Omental fat pad (tissue), 4 donors: Measurements from ENCODE around the gene CLUH. TPM values are rescaled to one million over a fixed set of nuclear protein-coding genes. Genes with fewer than 3 reads are reported as not detected.

ENCODE experiments used
- ATAC-seq: fragments of 150-250 bp; one replicate; pipeline ENCODE4 v1.9.1; 2016; ENCODE audit warnings: mild to moderate bottlenecking, moderate library complexity; ENCODE audit not compliant: low FRiP score
- DNase-seq: peaks from one replicate; pipeline ENCODE4 v3.0.0-alpha.2; 2019; ENCODE audit warnings: low spot score
- CTCF ChIP-seq, 3 donors: fragments of 450-650 bp; IDR thresholded peaks; one replicate each; pipeline ENCODE4 v1.5.1; 2016 to 2017; ENCODE audit warnings: antibody characterized with exemption in 3 of 3, mild to moderate bottlenecking in 3 of 3, moderate library complexity in 2 of 3
- total RNA-seq, 4 donors: library from RNA; depleted of rRNA; stranded (reverse); fragments of >200 nt; gene quantifications; one replicate each; pipeline ENCODE4 v1.1.0, GENCODE V29; 2016

The CLUH gene, protein sequence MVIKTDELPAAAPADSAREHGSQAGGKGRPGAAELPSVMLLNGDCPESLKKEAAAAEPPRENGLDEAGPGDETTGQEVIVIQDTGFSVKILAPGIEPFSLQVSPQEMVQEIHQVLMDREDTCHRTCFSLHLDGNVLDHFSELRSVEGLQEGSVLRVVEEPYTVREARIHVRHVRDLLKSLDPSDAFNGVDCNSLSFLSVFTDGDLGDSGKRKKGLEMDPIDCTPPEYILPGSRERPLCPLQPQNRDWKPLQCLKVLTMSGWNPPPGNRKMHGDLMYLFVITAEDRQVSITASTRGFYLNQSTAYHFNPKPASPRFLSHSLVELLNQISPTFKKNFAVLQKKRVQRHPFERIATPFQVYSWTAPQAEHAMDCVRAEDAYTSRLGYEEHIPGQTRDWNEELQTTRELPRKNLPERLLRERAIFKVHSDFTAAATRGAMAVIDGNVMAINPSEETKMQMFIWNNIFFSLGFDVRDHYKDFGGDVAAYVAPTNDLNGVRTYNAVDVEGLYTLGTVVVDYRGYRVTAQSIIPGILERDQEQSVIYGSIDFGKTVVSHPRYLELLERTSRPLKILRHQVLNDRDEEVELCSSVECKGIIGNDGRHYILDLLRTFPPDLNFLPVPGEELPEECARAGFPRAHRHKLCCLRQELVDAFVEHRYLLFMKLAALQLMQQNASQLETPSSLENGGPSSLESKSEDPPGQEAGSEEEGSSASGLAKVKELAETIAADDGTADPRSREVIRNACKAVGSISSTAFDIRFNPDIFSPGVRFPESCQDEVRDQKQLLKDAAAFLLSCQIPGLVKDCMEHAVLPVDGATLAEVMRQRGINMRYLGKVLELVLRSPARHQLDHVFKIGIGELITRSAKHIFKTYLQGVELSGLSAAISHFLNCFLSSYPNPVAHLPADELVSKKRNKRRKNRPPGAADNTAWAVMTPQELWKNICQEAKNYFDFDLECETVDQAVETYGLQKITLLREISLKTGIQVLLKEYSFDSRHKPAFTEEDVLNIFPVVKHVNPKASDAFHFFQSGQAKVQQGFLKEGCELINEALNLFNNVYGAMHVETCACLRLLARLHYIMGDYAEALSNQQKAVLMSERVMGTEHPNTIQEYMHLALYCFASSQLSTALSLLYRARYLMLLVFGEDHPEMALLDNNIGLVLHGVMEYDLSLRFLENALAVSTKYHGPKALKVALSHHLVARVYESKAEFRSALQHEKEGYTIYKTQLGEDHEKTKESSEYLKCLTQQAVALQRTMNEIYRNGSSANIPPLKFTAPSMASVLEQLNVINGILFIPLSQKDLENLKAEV (N-terminal part only)
- 100 to 1,000 TPM in 2 of 4 donors, 10 to 100 TPM in 2; 39.2 to 167 (median 95.0) TPM for total RNA-seq

- ATAC-seq (peak; percentile 86), DNase-seq (peak; percentile 76)
- TF ChIP-seq CTCF (IDR thresholded peaks at IDR 0.05), result no peak
Observed at GRCh38 chr17:2711608-2712299, at the start of gene CLUH. Gene CLUH (minus strand): TSS chr17:2711764. CDS start chr17:2711661, 103 bp downstream.

DNA sequence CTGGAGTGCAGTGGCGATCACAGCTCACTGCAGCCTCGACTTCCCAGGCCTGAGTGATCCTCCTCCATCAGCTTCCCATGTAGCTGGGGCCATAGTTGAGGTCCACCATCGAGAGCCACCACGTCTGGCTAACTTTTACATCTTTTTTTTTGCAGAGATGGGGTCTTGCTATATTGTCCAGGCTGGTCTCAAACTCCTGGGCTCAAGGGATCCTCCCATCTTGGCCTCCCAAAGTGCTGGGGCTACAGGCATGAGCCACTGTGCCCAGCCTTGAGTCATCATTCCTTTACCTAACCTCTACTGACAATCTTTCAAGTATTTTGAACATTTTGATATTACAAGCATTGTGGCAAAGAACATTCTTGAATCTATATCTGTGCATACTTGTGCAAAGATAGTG, 47.3 kb upstream of the CLUH start:
- no peak for TF ChIP-seq CTCF (IDR thresholded peaks at IDR 0.05)
- DNase-seq (no peak), ATAC-seq (no peak)

GRCh38 chr17:2755891-2756724, 44.5 kb upstream of the CLUH start:
- TF ChIP-seq CTCF (IDR thresholded peaks at IDR 0.05), result no peak
- no peak for DNase-seq
- peak; percentile 23 for ATAC-seq

DNA sequence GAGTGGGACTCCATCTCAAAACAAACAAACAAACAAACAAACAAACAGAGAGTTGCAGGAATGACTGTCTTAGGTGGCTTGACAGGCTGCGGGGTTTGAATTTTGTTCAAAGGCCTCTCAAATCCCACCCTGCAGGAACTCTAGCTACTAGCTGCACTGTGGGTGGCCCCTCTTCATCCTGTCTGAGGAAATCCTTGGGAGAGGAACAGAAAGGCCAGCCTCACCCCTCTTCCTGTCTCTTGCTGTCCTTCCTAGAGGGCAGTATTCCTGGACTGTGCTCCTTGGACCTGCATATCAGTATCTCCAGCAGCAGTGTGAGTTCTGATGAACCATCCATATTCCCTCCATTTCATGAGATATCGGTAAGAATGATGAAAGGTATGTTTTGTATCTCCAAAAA, 39.9 kb upstream of the CLUH start:
- ATAC-seq (no peak), DNase-seq (no peak)
- no peak for TF ChIP-seq CTCF (IDR thresholded peaks at IDR 0.05)

- no peak for TF ChIP-seq CTCF (IDR thresholded peaks at IDR 0.05)
- ATAC-seq, result no peak
- DNase-seq, result no peak
Observed at GRCh38 chr17:2750721-2751120, 39.2 kb upstream of the CLUH start.
